HG03439 (cell line): ENCODE results near the gene WNT7A.

Source experiments
- ATAC-seq: cut with Tn5 transposase; IDR thresholded peaks from one replicate; pipeline ENCODE4 v1.9.1; 2021; ENCODE audit warnings: mild to moderate bottlenecking, moderate library complexity; ENCODE audit not compliant: unreplicated experiment

WNT7A gene

GRCh38 chr3:13831386-13831996 lies 48.4 kb downstream of the WNT7A start:
- no peak for ATAC-seq

- ATAC-seq = no peak
These were observed 50.6 kb downstream of the WNT7A start for GRCh38 chr3:13829311-13829710.

- no peak for ATAC-seq
These were observed 51.2 kb downstream of the WNT7A start for GRCh38 chr3:13828501-13829265.

- ATAC-seq = no peak
These were observed 52.2 kb downstream of the WNT7A start for GRCh38 chr3:13827699-13828098.

- ATAC-seq = no peak
These were observed 52.6 kb downstream of the WNT7A start for GRCh38 chr3:13827256-13827655.

- no peak for ATAC-seq
These were observed 53.2 kb downstream of the WNT7A start for GRCh38 chr3:13826672-13827071.

- no peak for ATAC-seq
These were observed 54.0 kb downstream of the WNT7A start for GRCh38 chr3:13825821-13826220.

- ATAC-seq = no peak
These were observed 54.6 kb downstream of the WNT7A start for GRCh38 chr3:13825311-13825579.

GRCh38 chr3:13824521-13825310 lies 55.2 kb downstream of the WNT7A start:
- no peak for ATAC-seq

GRCh38 chr3:13823692-13824091 lies 56.2 kb downstream of the WNT7A start:
- no peak for ATAC-seq

- no peak for ATAC-seq
These were observed 56.8 kb downstream of the WNT7A start for GRCh38 chr3:13822871-13823585.

GRCh38 chr3:13822042-13822441 lies 57.8 kb downstream of the WNT7A start:
- ATAC-seq = no peak

- ATAC-seq = no peak
These were observed 58.7 kb downstream of the WNT7A start for GRCh38 chr3:13821126-13821525.

GRCh38 chr3:13818919-13819318 lies 61.0 kb downstream of the WNT7A start:
- ATAC-seq = no peak

- ATAC-seq = no peak
These were observed 64.7 kb downstream of the WNT7A start for GRCh38 chr3:13815088-13815683.

GRCh38 chr3:13812034-13812471 lies 67.8 kb downstream of the WNT7A start:
- ATAC-seq = no peak

- ATAC-seq = no peak
These were observed 68.3 kb downstream of the WNT7A start for GRCh38 chr3:13811614-13812013.

GRCh38 chr3:13808550-13808949 lies 71.3 kb downstream of the WNT7A start:
- no peak for ATAC-seq

GRCh38 chr3:13801361-13802204 lies 78.3 kb downstream of the WNT7A start:
- no peak for ATAC-seq

GRCh38 chr3:13800064-13800463 lies 79.8 kb downstream of the WNT7A start:
- ATAC-seq = no peak
